GM23338 (cell line): ENCODE results near the gene SHFL. TPM values are rescaled to one million over a fixed set of nuclear protein-coding genes. Genes with fewer than 3 reads are reported as not detected.

Experiments used
- ATAC-seq: fragments of 200-7000 bp; cut with Tn5 transposase; 3 replicates; pipeline ENCODE4 v1.9.1; 2020
- DNase-seq: peaks from one replicate; pipeline ENCODE4 v3.0.0-alpha.2; 2015; ENCODE audit warnings: low spot score
- H2AFZ ChIP-seq: fragments of 200-600 bp; sonication (generic); 2 replicates; pipeline ENCODE4 v1.8.0; 2016; ENCODE audit warnings: antibody characterized with exemption, mild to moderate bottlenecking, moderate library complexity
- H3F3A ChIP-seq: fragments of 200-600 bp; sonication (generic); replicated peaks from 2 replicates; pipeline ENCODE4 v1.8.0; 2017; ENCODE audit warnings: antibody characterized with exemption, mixed run types, low read depth
- H3K27ac ChIP-seq: fragments of 200-600 bp; sonication (generic); 2 replicates; pipeline ENCODE4 v1.6.1; 2016; ENCODE audit warnings: low read depth
- H3K27me3 ChIP-seq: fragments of 200-600 bp; sonication (generic); 2 replicates; pipeline ENCODE4 v1.8.0; 2016; ENCODE audit warnings: mild to moderate bottlenecking, mixed run types, moderate library complexity; ENCODE audit not compliant: insufficient read depth
- H3K36me3 ChIP-seq: fragments of 200-600 bp; sonication (generic); 2 replicates; pipeline ENCODE4 v1.8.0; 2016; ENCODE audit warnings: mild to moderate bottlenecking; ENCODE audit not compliant: insufficient read depth
- H3K4me1 ChIP-seq: fragments of 200-600 bp; sonication (generic); 2 replicates; pipeline ENCODE4 v1.8.0; 2016; ENCODE audit warnings: mild to moderate bottlenecking, moderate library complexity; ENCODE audit not compliant: insufficient read depth
- H3K4me2 ChIP-seq: fragments of 200-600 bp; sonication (generic); 2 replicates; pipeline ENCODE4 v1.7.1; 2017; ENCODE audit warnings: mixed run types
- H3K4me3 ChIP-seq: fragments of 200-600 bp; sonication (generic); 2 replicates; pipeline ENCODE4 v1.6.1; 2016; ENCODE audit warnings: mixed run types
- H3K79me2 ChIP-seq: fragments of 200-600 bp; sonication (generic); replicated peaks from 2 replicates; pipeline ENCODE4 v1.8.0; 2017; ENCODE audit warnings: mild to moderate bottlenecking; ENCODE audit not compliant: insufficient read depth
- H3K9me2 ChIP-seq: fragments of 200-600 bp; sonication (generic); 2 replicates; pipeline ENCODE4 v1.8.0; 2017; ENCODE audit not compliant: insufficient read depth
- H4K20me1 ChIP-seq: fragments of 200-600 bp; sonication (generic); replicated peaks from 2 replicates; pipeline ENCODE4 v1.8.0; 2017; ENCODE audit warnings: mild to moderate bottlenecking; ENCODE audit not compliant: insufficient read depth
- H3K27ac Mint-ChIP-seq: 2 replicates; pipeline ENCODE4 v1.8.0; 2020; ENCODE audit warnings: inconsistent platforms, mild to moderate bottlenecking, moderate library complexity, mixed read lengths
- H3K27me3 Mint-ChIP-seq: 3 replicates; pipeline ENCODE4 v1.8.0; 2022; ENCODE audit warnings: low read depth, mild to moderate bottlenecking, moderate library complexity, mixed read lengths, inconsistent platforms; ENCODE audit not compliant: insufficient read depth, poor library complexity
- H3K36me3 Mint-ChIP-seq: 3 replicates; pipeline ENCODE4 v1.8.0; 2021; ENCODE audit warnings: low read depth, mild to moderate bottlenecking, inconsistent platforms, moderate library complexity, mixed read lengths
- H3K4me1 Mint-ChIP-seq: 3 replicates; pipeline ENCODE4 v1.8.0; 2020; ENCODE audit warnings: mild to moderate bottlenecking, inconsistent platforms, mixed read lengths
- H3K4me3 Mint-ChIP-seq: 3 replicates; pipeline ENCODE4 v1.8.0; 2021; ENCODE audit warnings: moderate library complexity, mild to moderate bottlenecking, inconsistent platforms, mixed read lengths
- H3K9me3 Mint-ChIP-seq: 3 replicates; pipeline ENCODE4 v1.8.0; 2020; ENCODE audit warnings: moderate library complexity, mild to moderate bottlenecking, inconsistent platforms, mixed read lengths
- CREB1 ChIP-seq: fragments of 250-450 bp; sonication (Bioruptor Pico); IDR thresholded peaks from 2 replicates; pipeline ENCODE4 v1.5.0; 2020; ENCODE audit warnings: low read depth, mild to moderate bottlenecking, moderate library complexity
- CTCF ChIP-seq, 2 experiments: fragments of 200-600 bp in 1 of 2; sonication (generic) in 1 of 2; conservative IDR thresholded peaks; 2 replicates each; pipeline versions ENCODE4 v1.5.1 to v1.6.1; 2016 to 2017; ENCODE audit warnings: antibody characterized with exemption in 2 of 2, low read depth in 2 of 2, mild to moderate bottlenecking in 2 of 2, moderate library complexity in 1 of 2
- ETS1 ChIP-seq: IDR thresholded peaks from 2 replicates; pipeline ENCODE4 v1.6.1; 2016; ENCODE audit warnings: antibody characterized with exemption
- EZH2 ChIP-seq: fragments of 200-600 bp; sonication (generic); IDR thresholded peaks from one replicate; pipeline ENCODE4 v1.8.0; 2017; ENCODE audit warnings: antibody characterized with exemption, mild to moderate bottlenecking, low read depth; ENCODE audit not compliant: unreplicated experiment
- EZH2phosphoT487 ChIP-seq: fragments of 200-600 bp; sonication (generic); IDR thresholded peaks from one replicate; pipeline ENCODE4 v1.8.1; 2018; ENCODE audit warnings: antibody characterized with exemption; ENCODE audit not compliant: unreplicated experiment
- JUNB ChIP-seq: IDR thresholded peaks from one replicate; pipeline ENCODE4 v1.6.1; 2016; ENCODE audit warnings: antibody characterized with exemption; ENCODE audit not compliant: unreplicated experiment
- NANOG ChIP-seq: IDR thresholded peaks from 2 replicates; pipeline ENCODE4 v1.6.1; 2016; ENCODE audit warnings: antibody characterized with exemption, borderline replicate concordance
- POLR2AphosphoS5 ChIP-seq: IDR thresholded peaks from 2 replicates; pipeline ENCODE4 v1.6.1; 2016; ENCODE audit warnings: antibody characterized with exemption, low read depth
- REST ChIP-seq: IDR thresholded peaks from one replicate; pipeline ENCODE4 v1.6.1; 2018; ENCODE audit warnings: antibody characterized with exemption; ENCODE audit not compliant: unreplicated experiment
- STAT1 ChIP-seq: IDR thresholded peaks from one replicate; pipeline ENCODE4 v1.6.1; 2016; ENCODE audit warnings: antibody characterized with exemption; ENCODE audit not compliant: unreplicated experiment
- ZNF114 ChIP-seq: fragments of 250-450 bp; sonication (Bioruptor Pico); IDR thresholded peaks from 2 replicates; pipeline ENCODE4 v1.5.0; 2020; ENCODE audit warnings: mild to moderate bottlenecking, moderate library complexity
- ZNF331 ChIP-seq: fragments of 250-450 bp; sonication (Bioruptor Pico); IDR thresholded peaks from 2 replicates; pipeline ENCODE4 v1.5.0; 2020; ENCODE audit warnings: low read depth, mild to moderate bottlenecking, moderate library complexity
- ZNF462 ChIP-seq: fragments of 250-450 bp; sonication (Bioruptor Pico); IDR thresholded peaks from 2 replicates; pipeline ENCODE4 v1.5.0; 2020; ENCODE audit warnings: mild to moderate bottlenecking, moderate library complexity
- polyA plus RNA-seq: library from polyadenylated mRNA; unstranded; fragments of >200 nt; fragmentation: Nextera tagmentation; extraction: Ambion mirVana; gene quantifications from 2 replicates; pipeline ENCODE4 v1.2.1, GENCODE V29; 2016
- total RNA-seq: library from RNA; depleted of rRNA; stranded (reverse); fragments of >200 nt; shearing (Covaris generic); gene quantifications from 2 replicates; pipeline ENCODE4 v1.2.3, GENCODE V29; 2014

The SHFL gene
- total and polyA plus RNA-seq, 2 experiments from 2014 or later: 31.7 to 32.1 TPM

- Histone ChIP-seq H3K79me2 (no peaks in the 10 kb centered on the region), H3K27me3 (no peaks in the 10 kb centered on the region), H3K36me3 (peaks cover 45% of the 10 kb centered on the region), H3K27ac (no peak overlapping the region), H2AFZ (no peak overlapping the region), H4K20me1 (peaks cover 8% of the 10 kb centered on the region), H3K9me2 (no peaks in the 10 kb centered on the region), H3K4me1 (no peaks in the 10 kb centered on the region), H3F3A (peaks cover 1% of the 10 kb centered on the region; the same call in 1 of the 2 replicates), H3K4me2 (no peak overlapping the region), H3K4me3 (no peak overlapping the region)
- TF ChIP-seq ZNF114 (CRISPR knock-in tag): no peak
- TF ChIP-seq ETS1: no peak
- TF ChIP-seq POLR2AphosphoS5: no peak
- no peak for TF ChIP-seq ZNF462
- no peak for TF ChIP-seq STAT1
- no peak for TF ChIP-seq ZNF331 (CRISPR knock-in tag)
- TF ChIP-seq EZH2: no peak
- TF ChIP-seq JUNB: no peak
- no peak for TF ChIP-seq EZH2phosphoT487
- no peak for TF ChIP-seq CTCF (conservative IDR thresholded peaks at IDR 0.05; ENCODE audit: low read depth in 2 of 2)
- TF ChIP-seq CREB1 (CRISPR knock-in tag): no peak
- no peak for TF ChIP-seq NANOG
- no peak for TF ChIP-seq REST
- no peak for ATAC-seq
- no peaks in the 10 kb centered on the region; the same call in 2 of the 3 replicates for H3K9me3 Mint-ChIP-seq
- no peak overlapping the region for H3K27ac Mint-ChIP-seq
- peaks cover 83% of the 10 kb centered on the region for H3K36me3 Mint-ChIP-seq
- no peak overlapping the region for H3K4me3 Mint-ChIP-seq
- H3K27me3 Mint-ChIP-seq: peaks cover 4% of the 10 kb centered on the region
- no peaks in the 10 kb centered on the region for H3K4me1 Mint-ChIP-seq
- no peak for DNase-seq
These were observed 51.9 kb downstream of the SHFL start for GRCh38 chr19:10137751-10138682.
